HL-60 (cell line): ENCODE data around the gene FAM184A.

Experiments used
- CTCF ChIP-seq: IDR thresholded peaks from one replicate; pipeline ENCODE4 v1.5.1; 2011; ENCODE audit warnings: low read length, control low read depth, inconsistent platforms; ENCODE audit not compliant: insufficient read depth
- GABPA ChIP-seq: IDR thresholded peaks from 2 replicates; pipeline ENCODE4 v1.6.1; 2012; ENCODE audit warnings: low read depth
- POLR2AphosphoS5 ChIP-seq: IDR thresholded peaks from 2 replicates; pipeline ENCODE4 v1.6.1; 2012; ENCODE audit warnings: low read depth
- REST ChIP-seq: IDR thresholded peaks from 2 replicates; pipeline ENCODE4 v1.6.1; 2012; ENCODE audit warnings: low read depth; ENCODE audit not compliant: insufficient replicate concordance

GRCh38 chr6:119096721-119097565, 18.5 kb upstream of the FAM184A start:
- TF ChIP-seq CTCF, result no peak
- TF ChIP-seq POLR2AphosphoS5, result no peak
- TF ChIP-seq REST, result no peak
- no peak for TF ChIP-seq GABPA
